CD4-positive, alpha-beta memory T cell (primary cell): ENCODE measurements around the gene PCSK6. TPM values are rescaled to one million over a fixed set of nuclear protein-coding genes. Genes with fewer than 3 reads are reported as not detected.

ENCODE experiments used
- CTCF ChIA-PET: fragments of 350-600 bp; sonication (Branson Sonifier 250); formaldehyde crosslinking; loops from one replicate; lab custom pipeline; 2021; ENCODE audit warnings: inconsistent platforms; ENCODE audit not compliant: partially characterized antibody; lab: Charles Lee
- POLR2A ChIA-PET: fragments of 350-600 bp; sonication (Branson Sonifier 250); formaldehyde crosslinking; loops from one replicate; lab custom pipeline; 2021; ENCODE audit not compliant: partially characterized antibody; lab: Charles Lee
- DNase-seq, 5 donors: peaks; one replicate each; pipeline versions ENCODE4 v3.0.0 to v3.0.0-alpha.2; 2020 to 2022; ENCODE audit warnings: mixed read lengths in 1 of 5
- H3K27ac ChIP-seq: one replicate; pipeline ENCODE4 v1.7.0; 2013; ENCODE audit warnings: low read depth, low read length
- H3K27me3 ChIP-seq: 2 replicates; pipeline ENCODE4 v1.7.0; 2013; ENCODE audit warnings: mild to moderate bottlenecking, low read length, moderate library complexity; ENCODE audit not compliant: insufficient read depth
- H3K36me3 ChIP-seq: 2 replicates; pipeline ENCODE4 v1.7.0; 2013; ENCODE audit warnings: mild to moderate bottlenecking, low read length, moderate library complexity; ENCODE audit not compliant: insufficient read depth
- H3K4me1 ChIP-seq: 2 replicates; pipeline ENCODE4 v1.7.0; 2013; ENCODE audit warnings: mild to moderate bottlenecking, low read length, moderate library complexity; ENCODE audit not compliant: insufficient read depth
- H3K4me3 ChIP-seq, 2 donors: one replicate each; pipeline ENCODE4 v1.7.0; 2013; ENCODE audit warnings: low read length in 2 of 2, mild to moderate bottlenecking in 1 of 2
- H3K9me3 ChIP-seq, 2 donors: one replicate each; pipeline ENCODE4 v1.7.0; 2013; ENCODE audit warnings: low read length in 2 of 2, control low read depth in 1 of 2; ENCODE audit not compliant: control insufficient read depth in 1 of 2
- H3K27ac Mint-ChIP-seq, 7 donors: one replicate each; pipeline ENCODE4 v1.8.0; 2020 to 2021; ENCODE audit warnings: mixed read lengths in 7 of 7, mild to moderate bottlenecking in 6 of 7, inconsistent platforms in 3 of 7, moderate library complexity in 3 of 7
- H3K27me3 Mint-ChIP-seq, 2 donors: one replicate each; pipeline ENCODE4 v1.8.0; 2020 to 2021; ENCODE audit warnings: mixed read lengths in 2 of 2
- H3K36me3 Mint-ChIP-seq, 2 donors: one replicate each; pipeline ENCODE4 v1.8.0; 2020 to 2021; ENCODE audit warnings: mixed read lengths in 2 of 2, inconsistent platforms in 1 of 2, mild to moderate bottlenecking in 1 of 2
- H3K4me1 Mint-ChIP-seq, 4 donors: one replicate each; pipeline ENCODE4 v1.8.0; 2020 to 2021; ENCODE audit warnings: mixed read lengths in 4 of 4, mild to moderate bottlenecking in 1 of 4
- H3K4me3 Mint-ChIP-seq, 8 donors: one replicate each; pipeline ENCODE4 v1.8.0; 2020 to 2021; ENCODE audit warnings: mixed read lengths in 8 of 8, mild to moderate bottlenecking in 7 of 8, moderate library complexity in 6 of 8, inconsistent platforms in 3 of 8
- H3K9me3 Mint-ChIP-seq, 8 donors: one replicate each; pipeline ENCODE4 v1.8.0; 2020 to 2021; ENCODE audit warnings: mixed read lengths in 8 of 8, mild to moderate bottlenecking in 5 of 8, inconsistent platforms in 3 of 8, moderate library complexity in 1 of 8
- intact Hi-C: fragments of 100-400 bp; cut with micrococcal nuclease; formaldehyde crosslinking; loops from one replicate; pipeline ENCODE4 v1.15.1; 2023
- polyA plus RNA-seq, 2 donors: library from polyadenylated mRNA; unstranded; fragments of 300-500 nt; fragmentation: Illumina TruSeq; gene quantifications; one replicate each; pipeline ENCODE4 v1.2.3, GENCODE V29; 2021
- total RNA-seq, 2 experiments: library from RNA; stranded (reverse); gene quantifications; one replicate each; pipeline ENCODE4 v1.2.3, GENCODE V29; 2021

PCSK6 gene
- total and polyA plus RNA-seq, 4 experiments from 2014 or later: 0.08 to 0.53 (median 0.32) TPM

- Histone ChIP-seq H3K36me3 (no peaks in the 10 kb centered on the region), H3K27me3 (no peaks in the 10 kb centered on the region), H3K4me1 (peaks cover 11% of the 10 kb centered on the region), H3K9me3 (no peaks in the 10 kb centered on the region), H3K4me3 (no peak overlapping the region), H3K27ac (no peak overlapping the region)
- ChIA-PET CTCF (interaction anchor here (1.1 to 5.2 kb wide), 4 partner anchors 12 to 28 kb away, joined by 3 to 23 read pairs (median 4); no protein-coding TSS in a partner anchor), POLR2A (no interaction called here)
- H3K4me1 Mint-ChIP-seq: peaks cover 6 to 14% (median 10%) of the 10 kb centered on the region in 4 donors
- DNase-seq: no peak
- intact Hi-C loops: no loop called here
- no peaks in the 10 kb centered on the region for H3K9me3 Mint-ChIP-seq
- H3K36me3 Mint-ChIP-seq: no peaks in the 10 kb centered on the region
- H3K27me3 Mint-ChIP-seq: peaks cover 2 to 3% of the 10 kb centered on the region in 2 donors
- no peak overlapping the region for H3K27ac Mint-ChIP-seq
- no peak overlapping the region for H3K4me3 Mint-ChIP-seq
Measured at GRCh38 chr15:101316529-101316928, 173.0 kb downstream of the PCSK6 start.

GRCh38 chr15:101315736-101316135, 173.8 kb downstream of the PCSK6 start:
- no peaks in the 10 kb centered on the region for H3K9me3 Mint-ChIP-seq
- H3K27me3 Mint-ChIP-seq: peaks cover 2% of the 10 kb centered on the region in 2 donors
- H3K27ac ChIP-seq: no peak overlapping the region
- H3K4me3 ChIP-seq: no peak overlapping the region
- peaks cover 6% of the 10 kb centered on the region for H3K4me1 ChIP-seq
- no peaks in the 10 kb centered on the region for H3K9me3 ChIP-seq
- no peaks in the 10 kb centered on the region for H3K27me3 ChIP-seq
- no peak for DNase-seq
- intact Hi-C loops: no loop called here
- peaks cover 5 to 7% (median 6%) of the 10 kb centered on the region in 4 donors for H3K4me1 Mint-ChIP-seq
- no peaks in the 10 kb centered on the region for H3K36me3 Mint-ChIP-seq
- H3K27ac Mint-ChIP-seq: no peak overlapping the region
- H3K36me3 ChIP-seq: no peaks in the 10 kb centered on the region
- H3K4me3 Mint-ChIP-seq: no peak overlapping the region
- CTCF ChIA-PET: interaction anchor here (0.7 to 1.7 kb wide), 3 partner anchors 10 to 16 kb away, joined by 3 to 4 read pairs (median 3); no protein-coding TSS in a partner anchor
- POLR2A ChIA-PET: no interaction called here

DNA sequence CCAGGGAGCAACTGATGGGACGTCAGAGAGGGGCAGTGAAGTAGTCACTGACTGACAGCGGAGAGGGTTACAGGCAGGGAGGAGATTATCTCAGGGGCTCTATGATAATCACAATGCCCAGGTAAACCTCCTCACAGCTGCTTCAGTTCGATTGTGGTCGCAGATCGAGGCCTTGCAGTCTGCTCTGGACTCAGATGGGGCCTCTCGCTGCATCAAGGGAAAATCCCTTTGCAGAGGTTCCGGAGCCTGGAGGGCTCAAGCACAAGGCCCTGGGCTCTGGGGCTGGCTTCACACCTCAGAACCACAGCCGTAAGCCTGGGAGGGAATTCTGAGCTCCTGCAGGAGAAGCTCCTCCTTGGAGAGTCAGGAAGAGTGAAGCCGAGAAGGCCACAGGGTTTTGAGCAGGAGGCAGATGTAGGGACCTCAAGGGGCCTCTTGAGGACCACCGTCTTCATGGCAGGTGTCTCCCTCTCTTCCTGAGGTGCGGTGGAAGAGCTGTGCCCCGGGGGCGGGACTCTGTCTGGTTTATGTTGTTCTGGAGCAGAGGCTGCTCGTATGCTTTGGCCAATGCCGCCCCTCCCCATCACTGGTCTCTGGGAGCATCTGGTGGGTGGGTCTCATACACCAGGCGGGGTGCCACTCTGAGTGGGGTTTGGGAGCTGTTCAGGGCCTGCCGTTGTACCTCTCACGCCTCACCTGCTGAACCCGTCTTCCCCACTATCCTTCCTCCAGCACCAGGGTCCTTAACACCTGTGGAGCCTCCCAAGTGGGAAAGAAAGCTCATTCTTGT, 175.0 kb downstream of the PCSK6 start:
- H3K27me3 ChIP-seq: no peaks in the 10 kb centered on the region
- Mint-ChIP-seq H3K36me3 (no peaks in the 10 kb centered on the region), H3K27ac (no peak overlapping the region), H3K27me3 (peaks cover 2 to 4% of the 10 kb centered on the region in 2 donors), H3K9me3 (no peaks in the 10 kb centered on the region), H3K4me1 (no peaks in the 10 kb centered on the region), H3K4me3 (no peak overlapping the region)
- POLR2A ChIA-PET: no interaction called here
- H3K4me1 ChIP-seq: no peaks in the 10 kb centered on the region
- H3K9me3 ChIP-seq: no peaks in the 10 kb centered on the region
- no peaks in the 10 kb centered on the region for H3K36me3 ChIP-seq
- no peak for DNase-seq
- intact Hi-C loops: no loop called here
- no peak overlapping the region for H3K27ac ChIP-seq
- CTCF ChIA-PET: interaction anchor here (0.7 to 1.0 kb wide), 2 partner anchors 9 to 14 kb away, joined by 3 read pairs; no protein-coding TSS in a partner anchor
- H3K4me3 ChIP-seq: no peak overlapping the region

DNA sequence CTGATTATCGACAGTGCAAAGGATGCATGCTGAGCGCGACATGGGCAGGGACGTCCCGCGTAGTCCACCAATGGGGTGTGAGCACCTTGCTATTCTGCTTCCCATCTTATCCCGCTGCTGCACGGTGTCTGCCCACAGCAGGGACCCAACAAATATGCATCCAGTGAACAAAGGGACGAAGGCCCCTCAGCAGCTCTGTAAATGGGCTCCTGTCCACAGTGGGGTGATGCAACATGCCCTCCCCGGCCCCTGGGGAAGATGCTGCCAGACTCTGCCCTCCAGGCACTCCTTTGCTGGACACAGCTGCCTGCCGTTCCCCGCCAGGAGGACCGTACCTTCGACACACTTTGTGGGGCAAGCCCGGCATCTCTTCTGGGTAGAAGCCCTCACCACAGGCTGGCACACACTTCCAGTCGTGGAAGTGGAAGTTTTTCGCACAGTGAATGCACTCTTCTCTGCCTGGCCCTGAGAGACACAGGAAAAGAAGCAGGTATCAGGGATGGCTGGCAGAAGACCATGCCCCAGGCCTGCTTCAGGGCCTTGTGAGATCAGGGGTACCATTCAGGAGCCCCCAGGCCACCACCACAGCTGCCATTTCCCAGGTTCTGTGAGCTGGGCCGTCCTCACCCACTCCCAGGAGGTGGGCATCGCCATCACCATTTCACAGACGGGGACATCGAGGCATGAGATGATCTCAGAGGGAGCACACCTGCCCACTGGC, 176.3 kb downstream of the PCSK6 start:
- Mint-ChIP-seq H3K4me1 (no peaks in the 10 kb centered on the region), H3K4me3 (no peak overlapping the region), H3K9me3 (no peaks in the 10 kb centered on the region), H3K36me3 (no peaks in the 10 kb centered on the region), H3K27me3 (peaks cover 0 to 4% of the 10 kb centered on the region in 2 donors), H3K27ac (no peak overlapping the region)
- no peaks in the 10 kb centered on the region for H3K27me3 ChIP-seq
- no peak overlapping the region for H3K4me3 ChIP-seq
- no peak overlapping the region for H3K27ac ChIP-seq
- intact Hi-C loops: no loop called here
- no peaks in the 10 kb centered on the region for H3K36me3 ChIP-seq
- no peaks in the 10 kb centered on the region for H3K9me3 ChIP-seq
- H3K4me1 ChIP-seq: no peaks in the 10 kb centered on the region
- DNase-seq: no peak
- ChIA-PET POLR2A (no interaction called here), CTCF (interaction anchor here (1.4 kb wide), 1 partner anchor 8 kb away, joined by 8 read pairs; no protein-coding TSS in a partner anchor)

DNA sequence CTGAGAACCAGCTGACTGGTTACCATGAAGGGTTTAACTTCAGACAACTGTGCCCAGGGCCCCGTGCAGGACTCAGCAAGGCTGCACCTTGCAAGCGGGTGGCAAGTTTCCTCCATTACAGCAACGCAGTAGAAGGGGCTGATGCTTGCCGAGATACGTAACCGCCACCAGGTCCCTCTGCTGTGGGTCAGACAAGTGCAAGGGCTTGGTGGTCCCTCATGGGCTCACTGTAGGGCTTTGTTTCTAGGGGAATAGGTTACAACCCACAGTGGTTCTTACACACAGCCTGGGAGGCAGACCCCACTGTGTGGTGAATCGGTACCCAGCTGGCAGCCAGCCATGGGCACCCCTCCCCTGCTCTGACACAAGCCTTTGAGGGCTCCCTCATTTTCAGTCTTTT, 179.0 kb downstream of the PCSK6 start:
- DNase-seq: no peak
- Histone ChIP-seq H3K4me3 (no peak overlapping the region), H3K36me3 (no peaks in the 10 kb centered on the region), H3K9me3 (no peaks in the 10 kb centered on the region), H3K27me3 (no peaks in the 10 kb centered on the region), H3K27ac (no peak overlapping the region), H3K4me1 (no peaks in the 10 kb centered on the region)
- Mint-ChIP-seq H3K4me3 (no peak overlapping the region), H3K4me1 (no peaks in the 10 kb centered on the region), H3K36me3 (no peaks in the 10 kb centered on the region), H3K27me3 (peaks cover 0 to 4% of the 10 kb centered on the region in 2 donors), H3K9me3 (no peaks in the 10 kb centered on the region), H3K27ac (no peak overlapping the region)
- ChIA-PET CTCF (no interaction called here), POLR2A (no interaction called here)
- intact Hi-C loops: no loop called here

- peaks cover 0 to 4% of the 10 kb centered on the region in 2 donors for H3K27me3 Mint-ChIP-seq
- H3K4me3 Mint-ChIP-seq: no peak overlapping the region
- no peaks in the 10 kb centered on the region for H3K9me3 Mint-ChIP-seq
- Histone ChIP-seq H3K9me3 (no peaks in the 10 kb centered on the region), H3K4me1 (no peaks in the 10 kb centered on the region), H3K27ac (no peak overlapping the region), H3K27me3 (no peaks in the 10 kb centered on the region), H3K36me3 (no peaks in the 10 kb centered on the region), H3K4me3 (no peak overlapping the region)
- no peaks in the 10 kb centered on the region for H3K4me1 Mint-ChIP-seq
- no peak for DNase-seq
- no peak overlapping the region for H3K27ac Mint-ChIP-seq
- CTCF ChIA-PET: no interaction called here
- intact Hi-C loops: no loop called here
- no peaks in the 10 kb centered on the region for H3K36me3 Mint-ChIP-seq
- POLR2A ChIA-PET: no interaction called here
Measured at GRCh38 chr15:101310161-101310480, 179.4 kb downstream of the PCSK6 start.

GRCh38 chr15:101309436-101310160, 179.9 kb downstream of the PCSK6 start:
- no peak overlapping the region for H3K27ac ChIP-seq
- peak overlapping the region in 1 of 7 donors; percentile 3 for H3K27ac Mint-ChIP-seq
- H3K36me3 Mint-ChIP-seq: no peaks in the 10 kb centered on the region
- H3K27me3 Mint-ChIP-seq: peaks cover 0 to 5% of the 10 kb centered on the region in 2 donors
- ChIA-PET CTCF (no interaction called here), POLR2A (no interaction called here)
- no peaks in the 10 kb centered on the region for H3K4me1 Mint-ChIP-seq
- no peaks in the 10 kb centered on the region for H3K9me3 ChIP-seq
- no peak overlapping the region for H3K4me3 ChIP-seq
- H3K4me1 ChIP-seq: no peaks in the 10 kb centered on the region
- intact Hi-C loops: no loop called here
- H3K9me3 Mint-ChIP-seq: no peaks in the 10 kb centered on the region
- no peak overlapping the region for H3K4me3 Mint-ChIP-seq
- no peaks in the 10 kb centered on the region for H3K27me3 ChIP-seq
- H3K36me3 ChIP-seq: no peaks in the 10 kb centered on the region
- no peak for DNase-seq
